ENCODE results near the gene TCHH.
"Not testable (repeated sequence)": the region's sequence is repeated elsewhere in the genome, so short reads cannot be mapped to it uniquely, and the experiment has no call there.

TCHH gene, protein sequence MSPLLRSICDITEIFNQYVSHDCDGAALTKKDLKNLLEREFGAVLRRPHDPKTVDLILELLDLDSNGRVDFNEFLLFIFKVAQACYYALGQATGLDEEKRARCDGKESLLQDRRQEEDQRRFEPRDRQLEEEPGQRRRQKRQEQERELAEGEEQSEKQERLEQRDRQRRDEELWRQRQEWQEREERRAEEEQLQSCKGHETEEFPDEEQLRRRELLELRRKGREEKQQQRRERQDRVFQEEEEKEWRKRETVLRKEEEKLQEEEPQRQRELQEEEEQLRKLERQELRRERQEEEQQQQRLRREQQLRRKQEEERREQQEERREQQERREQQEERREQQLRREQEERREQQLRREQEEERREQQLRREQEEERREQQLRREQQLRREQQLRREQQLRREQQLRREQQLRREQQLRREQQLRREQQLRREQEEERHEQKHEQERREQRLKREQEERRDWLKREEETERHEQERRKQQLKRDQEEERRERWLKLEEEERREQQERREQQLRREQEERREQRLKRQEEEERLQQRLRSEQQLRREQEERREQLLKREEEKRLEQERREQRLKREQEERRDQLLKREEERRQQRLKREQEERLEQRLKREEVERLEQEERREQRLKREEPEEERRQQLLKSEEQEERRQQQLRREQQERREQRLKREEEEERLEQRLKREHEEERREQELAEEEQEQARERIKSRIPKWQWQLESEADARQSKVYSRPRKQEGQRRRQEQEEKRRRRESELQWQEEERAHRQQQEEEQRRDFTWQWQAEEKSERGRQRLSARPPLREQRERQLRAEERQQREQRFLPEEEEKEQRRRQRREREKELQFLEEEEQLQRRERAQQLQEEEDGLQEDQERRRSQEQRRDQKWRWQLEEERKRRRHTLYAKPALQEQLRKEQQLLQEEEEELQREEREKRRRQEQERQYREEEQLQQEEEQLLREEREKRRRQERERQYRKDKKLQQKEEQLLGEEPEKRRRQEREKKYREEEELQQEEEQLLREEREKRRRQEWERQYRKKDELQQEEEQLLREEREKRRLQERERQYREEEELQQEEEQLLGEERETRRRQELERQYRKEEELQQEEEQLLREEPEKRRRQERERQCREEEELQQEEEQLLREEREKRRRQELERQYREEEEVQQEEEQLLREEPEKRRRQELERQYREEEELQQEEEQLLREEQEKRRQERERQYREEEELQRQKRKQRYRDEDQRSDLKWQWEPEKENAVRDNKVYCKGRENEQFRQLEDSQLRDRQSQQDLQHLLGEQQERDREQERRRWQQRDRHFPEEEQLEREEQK (N-terminal part only)

DNA sequence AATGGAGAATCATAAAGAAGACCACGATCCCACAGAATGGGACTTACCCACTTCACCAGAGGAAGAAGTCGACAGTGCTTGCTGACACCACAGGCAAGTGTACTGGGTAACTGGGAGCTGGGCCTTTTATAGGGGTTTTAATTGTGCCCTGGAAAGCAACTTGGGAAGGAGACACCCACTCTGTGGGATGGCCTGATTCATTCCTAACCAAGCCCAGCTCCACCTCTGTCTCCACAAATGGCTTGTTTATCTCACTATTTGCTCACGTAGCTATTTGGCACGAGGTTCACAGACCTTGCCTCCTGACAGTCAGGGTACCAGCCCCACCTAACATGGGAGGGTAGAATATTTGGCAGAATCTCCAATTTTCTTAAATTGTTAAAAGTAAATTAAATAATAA lies at the start of gene TCHH:
Gene TCHH, minus strand, starts transcription at position 101 of the 400 bp plus-strand sequence. CDS start 1,364 bp downstream, outside the sequence.
- DNase-seq = no peak

DNA sequence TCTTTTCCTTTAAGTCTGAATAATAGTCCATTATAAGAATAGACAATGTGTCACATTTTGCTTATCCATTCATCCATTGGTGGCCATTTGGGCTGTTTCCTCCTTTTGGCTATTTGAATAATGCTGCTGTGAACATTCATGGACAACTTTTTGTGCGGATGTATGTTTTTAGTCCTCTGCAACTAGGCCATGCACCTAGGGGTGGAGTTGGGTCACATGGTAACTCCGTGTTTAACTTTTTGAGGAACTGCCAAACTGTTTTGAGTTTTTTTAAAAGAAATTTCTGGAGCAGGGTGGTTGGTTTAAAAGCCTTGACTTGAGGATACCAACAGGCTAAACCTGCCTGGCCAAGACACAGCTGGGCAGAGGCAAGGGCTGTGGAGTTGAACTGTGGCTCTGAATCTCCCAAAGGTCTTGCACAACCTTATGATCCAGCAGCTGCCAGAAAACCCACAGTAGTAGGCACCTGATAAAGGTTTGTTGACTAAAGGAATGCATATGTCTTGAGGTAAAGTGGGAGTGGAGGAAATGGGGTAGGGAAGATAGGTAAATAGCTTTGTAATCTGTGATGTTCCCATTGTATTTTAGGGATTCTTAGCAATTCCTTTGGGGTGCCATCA lies 49.4 kb upstream of the TCHH start:
- no peak for DNase-seq

DNA sequence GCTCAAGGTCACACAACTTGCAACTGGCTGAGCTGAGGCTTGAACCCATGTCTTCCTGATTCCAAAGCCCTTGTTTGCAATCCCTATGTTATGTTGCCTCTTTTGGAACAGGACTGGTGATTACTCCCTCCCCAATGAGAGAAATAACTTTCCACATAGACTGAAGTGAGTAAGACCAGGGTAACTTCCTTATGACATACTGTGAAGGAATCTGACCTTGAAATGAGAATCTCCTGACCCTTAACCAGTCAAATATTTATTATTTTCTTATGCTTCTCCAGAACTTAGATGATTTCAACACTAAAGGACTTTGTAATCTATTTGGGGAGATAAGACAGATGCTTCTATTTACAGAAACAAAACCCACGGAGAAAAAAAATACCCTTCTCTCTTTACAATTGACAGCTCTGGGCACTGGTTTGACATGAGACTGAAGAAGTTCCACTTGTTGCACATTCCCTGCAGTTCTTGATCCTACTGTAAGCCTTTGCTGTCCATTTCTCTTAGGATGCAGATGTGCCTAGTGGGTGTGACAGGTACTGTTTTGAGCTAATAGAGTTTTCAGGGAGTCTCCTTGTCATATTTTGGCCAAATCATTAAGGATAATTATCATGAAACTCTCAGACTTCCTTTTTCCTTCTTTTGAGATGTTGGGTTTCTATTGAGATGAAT lies 47.7 kb upstream of the TCHH start:
- DNase-seq = no peak

DNA sequence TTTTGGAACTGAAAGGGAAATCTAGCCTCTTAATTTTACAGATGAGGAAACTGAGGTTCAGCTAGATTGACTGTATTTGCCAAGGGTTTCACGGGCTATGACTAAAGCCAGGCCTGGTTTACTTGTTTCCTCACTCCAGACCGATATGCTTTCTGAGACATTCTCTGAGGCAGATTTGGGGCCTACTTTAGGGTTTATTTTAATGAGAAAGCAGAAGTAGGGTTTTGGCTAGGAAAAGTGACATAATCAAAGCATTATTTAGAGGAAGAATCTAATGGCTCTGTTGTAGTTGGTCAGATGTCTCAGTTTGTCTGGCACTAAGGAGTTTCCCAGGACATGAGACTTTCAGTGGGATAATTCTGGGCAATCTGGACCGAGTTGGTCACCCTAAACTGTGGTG lies 45.3 kb upstream of the TCHH start:
- DNase-seq = no peak

DNA sequence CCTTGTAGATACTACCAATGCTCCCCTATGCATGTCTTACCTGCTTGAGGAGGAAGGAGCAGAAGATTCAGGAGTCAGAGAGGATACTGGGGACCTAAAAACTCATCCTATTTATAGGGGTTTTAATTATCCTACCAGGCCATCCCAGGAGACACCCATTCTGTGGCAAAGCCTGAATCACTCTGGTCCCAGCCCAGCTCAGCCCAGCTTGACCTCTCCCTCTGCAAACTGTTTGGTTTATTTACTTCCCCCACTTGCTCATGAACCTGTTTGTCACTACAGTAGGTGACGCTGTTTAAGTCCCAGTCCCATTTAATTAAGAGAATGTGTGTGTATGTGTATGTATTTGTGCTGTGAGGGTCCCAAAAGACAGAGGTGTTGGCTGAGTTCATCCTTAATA lies 43.9 kb upstream of the TCHH start, which contains the start of gene RPTN:
Gene RPTN, minus strand, starts transcription at position 85 of the 400 bp plus-strand sequence. CDS start 1,339 bp downstream, outside the sequence.
- DNase-seq = no peak

DNA sequence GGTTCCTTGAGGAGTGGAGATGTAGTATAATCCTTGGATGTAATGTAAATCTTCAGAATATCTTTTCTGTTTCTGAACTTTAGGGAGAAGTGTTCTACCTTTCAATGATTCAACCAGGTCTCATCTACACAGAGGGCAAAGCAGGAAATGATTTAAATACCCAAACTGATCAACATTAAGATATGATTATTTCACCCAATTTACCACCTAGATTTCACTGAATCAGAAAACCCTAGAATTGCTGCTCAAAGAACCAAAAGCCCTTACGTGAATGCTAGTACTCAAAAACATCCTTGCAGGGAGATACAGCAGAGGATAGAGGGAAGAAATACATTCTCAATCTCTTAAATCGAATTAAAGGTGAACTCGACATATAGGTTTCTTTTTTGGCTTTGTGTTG lies 38.8 kb upstream of the TCHH start:
- DNase-seq = no peak

DNA sequence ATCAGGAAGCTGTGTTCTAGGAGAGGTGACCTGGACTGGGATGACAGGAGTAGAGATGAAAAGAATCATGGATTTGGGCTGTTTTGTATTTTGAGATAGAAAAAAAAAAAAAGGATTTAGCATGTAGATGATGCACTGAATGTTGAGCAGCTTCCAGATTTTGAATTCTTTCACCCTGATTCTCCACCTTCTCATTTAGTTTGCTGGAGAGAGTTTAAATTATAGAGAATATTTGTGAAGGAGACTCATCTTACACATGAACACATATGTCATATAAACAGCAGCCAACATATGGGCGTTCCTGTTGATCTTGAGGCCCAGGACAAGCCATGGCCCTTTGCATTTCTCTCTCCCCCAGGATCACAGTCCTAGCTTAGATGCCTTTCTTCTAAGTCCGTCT lies 36.4 kb upstream of the TCHH start:
- DNase-seq = no peak

DNA sequence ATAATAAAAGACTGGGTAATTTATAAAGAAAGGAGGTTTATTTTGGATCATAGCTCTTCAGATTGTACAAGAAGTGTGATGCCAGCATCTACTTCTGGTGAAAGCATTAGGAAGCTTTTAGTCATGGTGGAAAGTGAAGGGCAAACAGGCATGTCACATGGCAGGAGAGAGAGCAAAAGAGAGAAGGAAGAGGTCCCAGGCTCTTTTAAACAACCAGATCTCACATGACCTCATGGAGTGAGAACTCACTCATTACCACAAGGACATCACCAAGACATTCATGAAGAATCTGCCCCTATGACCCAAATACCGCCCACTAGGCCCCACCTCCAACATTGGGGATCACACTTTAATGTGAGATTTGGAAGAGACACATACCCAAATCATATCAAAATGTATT lies 33.7 kb upstream of the TCHH start:
- DNase-seq = no peak

DNA sequence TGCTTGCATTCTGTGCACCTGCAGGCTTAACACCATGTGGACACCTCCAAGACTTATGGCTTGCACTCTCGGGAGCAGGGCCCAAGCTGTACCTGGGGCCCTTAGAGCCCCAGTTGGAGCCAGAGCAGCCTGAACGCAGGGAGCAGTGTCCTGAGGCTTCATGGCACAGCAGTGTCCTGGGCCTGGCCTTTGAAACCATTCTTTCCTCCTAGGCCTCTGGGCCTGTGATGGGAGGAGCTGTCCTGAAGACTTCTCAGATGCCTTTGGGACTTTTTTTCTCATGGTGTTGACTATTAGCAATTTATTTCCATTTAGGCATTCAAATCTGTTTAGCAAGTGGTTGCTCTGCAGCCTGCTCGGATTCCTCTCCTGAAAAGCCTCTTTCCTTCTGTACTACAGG lies 32.8 kb upstream of the TCHH start:
- no peak for DNase-seq

DNA sequence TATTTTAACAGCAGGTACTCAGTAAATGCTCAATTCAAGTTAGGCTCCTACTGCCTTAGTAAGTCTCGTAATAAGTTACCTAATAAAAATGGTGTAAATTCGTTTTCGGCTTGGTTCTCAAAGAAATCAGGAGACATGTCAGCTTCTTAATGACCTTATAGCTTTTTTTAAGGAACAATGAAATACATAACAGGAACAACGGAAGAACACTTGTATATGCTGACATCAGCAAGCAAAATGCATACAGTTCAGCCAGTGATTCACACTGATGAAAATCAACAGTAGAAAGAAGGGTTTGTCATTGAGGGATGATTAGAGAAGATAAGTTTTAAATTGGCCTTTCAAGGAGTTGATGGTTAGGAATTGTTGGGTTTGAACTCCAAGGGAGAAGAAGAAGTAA lies 30.5 kb upstream of the TCHH start:
- no peak for DNase-seq

DNA sequence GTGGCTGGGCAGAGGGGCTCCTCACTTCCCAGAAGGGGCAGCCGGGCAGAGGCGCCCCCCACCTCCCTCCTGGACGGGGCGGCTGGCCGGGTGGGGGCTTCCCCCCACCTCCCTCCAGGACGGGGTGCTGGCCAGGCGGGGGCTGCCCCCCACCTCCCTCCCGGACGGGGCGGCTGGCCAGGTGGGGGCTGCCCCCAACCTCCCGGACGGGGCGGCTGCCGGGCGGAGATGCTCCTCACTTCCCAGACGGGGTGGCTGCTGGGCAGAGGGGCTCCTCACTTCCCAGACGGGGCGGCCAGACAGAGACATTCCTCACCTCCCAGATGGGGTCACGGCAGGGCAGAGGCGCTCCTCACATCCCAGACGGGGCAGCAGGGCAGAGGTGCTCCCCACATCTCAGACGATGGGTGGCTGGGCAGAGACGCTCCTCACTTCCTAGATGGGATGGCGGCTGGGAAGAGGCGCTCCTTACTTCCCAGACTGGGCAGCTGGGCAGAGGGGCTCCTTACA lies 29.5 kb upstream of the TCHH start:
- not testable (repeated sequence) for DNase-seq

DNA sequence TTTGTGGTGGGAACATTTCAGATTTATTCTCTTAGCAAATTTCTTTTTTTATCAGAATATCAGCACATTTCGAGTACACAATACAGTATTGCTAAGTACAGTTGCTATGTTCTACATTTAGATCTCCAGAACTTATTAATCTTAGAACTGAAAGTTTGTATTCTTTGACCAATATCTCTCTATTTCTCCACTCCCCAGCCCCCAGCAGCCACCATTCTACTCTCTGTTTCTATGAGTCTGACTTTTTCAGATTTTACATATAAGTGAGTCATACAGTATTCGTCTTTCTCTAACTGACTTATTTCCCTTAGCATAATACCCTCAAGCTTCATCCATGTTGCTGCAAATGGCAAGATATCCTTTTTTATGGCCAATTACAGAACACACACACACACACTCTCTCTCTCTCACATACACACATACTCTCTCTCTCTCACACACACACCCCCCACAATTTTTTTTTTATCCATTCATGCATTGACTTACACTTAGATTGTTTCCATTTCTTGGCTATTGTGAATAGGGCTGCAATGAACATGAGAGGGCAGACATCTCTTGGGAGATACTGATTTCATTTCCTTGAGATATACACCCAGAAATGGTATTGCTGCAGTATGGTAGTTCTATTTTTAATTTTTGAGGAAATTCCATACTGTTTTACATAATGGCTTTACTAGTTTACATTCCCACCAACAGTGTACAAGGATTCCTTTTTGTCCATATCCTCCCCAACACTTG lies 28.1 kb upstream of the TCHH start:
- DNase-seq = no peak

DNA sequence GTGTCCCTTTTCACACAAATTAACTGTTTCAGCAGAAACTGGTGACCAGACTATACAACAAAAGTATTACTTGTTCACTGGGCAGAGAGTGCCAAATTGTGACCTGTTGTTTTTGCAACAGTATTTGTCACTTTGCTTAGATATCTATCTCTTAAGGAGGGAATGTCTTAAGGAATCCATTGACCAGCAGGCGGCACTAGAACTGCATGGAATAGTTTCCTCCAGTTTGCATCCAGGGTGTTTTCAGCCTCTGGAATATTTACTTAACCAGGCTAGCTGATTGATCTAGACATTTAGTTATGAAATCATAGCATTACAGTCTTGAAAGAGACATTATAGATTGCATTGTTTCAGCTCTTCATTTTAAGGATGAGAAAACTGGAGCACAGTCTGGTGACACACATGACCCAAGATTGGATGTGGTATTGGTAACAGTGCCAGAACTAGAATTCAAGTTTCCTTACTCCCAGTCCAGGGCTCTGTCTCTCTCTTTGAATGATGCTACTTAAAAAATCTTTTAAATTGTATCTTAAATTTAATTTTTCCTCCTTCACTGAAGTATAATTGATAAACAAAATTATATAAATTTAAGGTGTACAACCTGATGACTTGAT lies 26.8 kb upstream of the TCHH start:
- DNase-seq = no peak

DNA sequence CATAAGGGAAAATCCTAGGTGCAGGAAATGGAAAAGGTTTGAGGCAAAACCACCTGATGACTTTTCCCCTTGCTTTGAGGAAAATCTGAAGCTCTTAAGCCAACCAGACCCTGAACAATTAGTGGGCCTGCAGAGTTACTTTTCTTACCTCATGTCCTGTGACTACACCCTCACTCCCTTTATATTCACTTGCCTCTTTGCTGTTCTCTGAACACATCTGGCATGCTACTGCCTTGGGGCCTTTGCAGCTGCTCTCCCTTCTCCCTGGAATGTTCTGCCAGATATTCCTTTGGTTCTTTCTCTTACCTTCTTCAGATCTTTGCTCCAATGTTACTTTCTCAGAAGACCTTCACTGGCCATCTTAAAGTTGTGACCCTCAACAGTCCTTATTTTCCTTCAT lies 22.0 kb upstream of the TCHH start:
- DNase-seq = no peak

DNA sequence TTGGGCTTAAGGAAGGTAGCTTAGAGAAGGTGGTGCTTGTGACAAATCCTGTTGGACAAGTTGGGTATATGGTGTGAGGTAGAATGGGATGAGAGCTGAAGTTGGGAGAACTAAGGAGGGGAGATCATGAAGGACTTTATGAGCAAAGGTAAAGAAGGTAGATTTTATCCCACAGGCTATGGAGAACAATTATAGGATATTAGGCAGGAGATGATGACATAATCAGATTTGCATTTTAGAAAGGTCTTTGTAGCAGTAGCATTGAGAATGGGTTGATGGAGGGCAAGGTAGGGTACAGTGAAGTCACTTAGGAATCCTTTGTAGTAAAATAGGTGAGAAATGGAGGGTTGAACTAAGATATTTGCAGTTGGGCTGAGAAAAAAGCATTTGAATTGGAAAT lies 14.9 kb upstream of the TCHH start:
- no peak for DNase-seq

DNA sequence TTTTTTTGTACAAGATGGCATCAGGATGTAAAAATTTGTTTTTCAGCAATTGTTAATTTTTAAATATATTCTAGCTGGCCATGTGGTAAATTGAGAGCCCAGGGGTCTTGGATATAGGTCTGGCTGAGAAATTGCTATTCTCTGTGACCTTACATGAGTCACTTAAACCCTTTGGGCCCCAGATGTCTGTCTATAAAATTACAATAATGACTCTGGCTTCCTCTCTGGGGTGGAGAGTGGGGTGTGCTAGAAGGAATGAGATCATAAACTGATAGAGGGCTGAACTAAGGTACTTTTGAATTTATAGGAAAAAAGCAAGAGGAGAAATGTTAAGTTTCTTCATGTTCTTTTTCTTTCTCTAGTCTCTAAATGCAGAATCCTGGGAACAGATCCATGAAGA lies 12.4 kb upstream of the TCHH start:
- no peak for DNase-seq

DNA sequence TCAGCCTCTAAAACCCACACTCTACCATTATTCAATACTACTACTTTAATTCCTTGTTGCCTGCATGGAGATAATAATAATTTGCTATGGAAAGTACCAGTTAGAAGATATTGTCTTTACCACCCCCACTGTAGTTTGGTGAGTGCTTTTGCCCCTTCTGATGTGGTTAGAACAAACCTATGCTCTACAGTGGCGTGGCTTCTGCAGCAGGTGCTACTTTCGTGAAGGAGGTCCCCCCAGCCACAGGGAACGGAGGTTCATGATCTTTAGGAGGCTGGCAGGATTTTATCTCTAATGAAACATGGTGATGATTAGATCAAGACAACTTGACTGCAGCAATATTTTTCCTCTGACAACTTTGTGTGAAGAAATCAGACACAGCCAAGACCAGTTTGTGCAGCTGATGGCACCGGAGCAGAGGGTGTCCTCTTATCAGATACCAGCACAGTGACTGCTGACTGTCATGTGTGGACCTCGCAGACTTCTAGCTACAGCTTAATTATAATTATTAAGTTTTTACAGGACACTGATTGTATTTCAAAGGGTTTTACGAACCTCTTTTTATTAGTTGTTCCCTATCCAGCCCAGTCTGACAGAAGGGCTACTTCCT lies 10.7 kb upstream of the TCHH start:
- DNase-seq = no peak

DNA sequence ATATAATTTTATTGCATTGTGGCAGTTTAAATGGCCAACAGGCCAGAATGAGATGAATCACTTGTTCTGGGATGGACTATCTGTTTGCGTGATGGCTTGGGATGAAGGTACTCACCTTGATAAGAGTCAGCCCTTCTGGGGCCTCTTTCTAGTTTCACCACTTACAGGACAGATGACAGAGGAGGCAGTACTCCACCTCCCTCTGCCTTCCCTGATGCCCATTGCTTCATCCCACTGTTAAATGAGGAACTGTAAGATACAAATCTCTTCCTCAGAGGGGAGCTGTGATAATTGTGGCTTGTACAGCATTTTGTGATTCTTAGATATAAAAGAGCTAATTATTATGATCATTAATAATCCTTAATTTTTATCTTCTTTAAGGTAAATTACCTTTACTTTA lies 3.7 kb upstream of the TCHH start:
- no peak for DNase-seq

DNA sequence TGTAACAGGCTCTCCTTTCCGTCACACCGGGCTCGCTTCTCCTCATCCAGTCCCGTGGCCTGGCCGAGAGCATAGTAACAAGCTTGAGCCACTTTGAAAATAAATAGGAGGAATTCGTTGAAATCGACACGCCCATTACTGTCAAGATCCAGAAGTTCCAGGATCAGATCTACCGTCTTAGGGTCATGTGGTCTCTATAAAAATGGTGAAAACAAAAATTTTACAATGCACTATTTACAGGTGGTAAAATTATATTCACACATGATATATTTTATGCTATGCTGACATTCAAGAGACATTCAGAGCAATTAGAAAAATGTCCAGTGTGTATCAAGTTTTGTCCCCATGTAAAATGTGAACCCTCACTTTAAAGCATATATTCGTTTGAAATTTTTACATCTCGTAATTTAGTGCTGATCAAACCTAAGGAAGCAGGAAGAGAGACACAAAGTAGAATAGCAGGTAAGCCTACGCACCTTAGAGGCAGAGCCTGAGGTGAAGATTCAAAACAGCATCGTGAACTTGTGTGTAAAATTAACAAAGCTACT lies 2.3 kb downstream of the TCHH start:
- no peak for DNase-seq

Data from NCI-H748 treated with DMSO at 0.1 percent for 48 hours (cell line).